HCT116 (cell line): ENCODE data around the gene RADIL. TPM values are rescaled to one million over a fixed set of nuclear protein-coding genes. Genes with fewer than 3 reads are reported as not detected.

ENCODE experiments used
- ATAC-seq: fragments of 200-7000 bp; cut with Tn5 transposase; 2 replicates; pipeline ENCODE4 v1.9.1; 2020; ENCODE audit warnings: mild to moderate bottlenecking, moderate library complexity
- BruUV-seq: library from RNA; stranded (reverse); fragments of 400-500 nt; replicated peaks from 2 replicates; lab custom pipeline; 2021; lab: Mats Ljungman, UMichigan
- CTCF ChIA-PET: fragments of 300-600 bp; sonication (Branson Sonifier 250); formaldehyde crosslinking; loops from one replicate; lab custom pipeline; 2021; ENCODE audit warnings: antibody characterized with exemption; lab: Charles Lee
- POLR2A ChIA-PET: fragments of 300-600, 350-600 bp; sonication (Branson Sonifier 250); formaldehyde crosslinking; loops from one replicate; lab custom pipeline; 2021; ENCODE audit warnings: antibody characterized with exemption; lab: Charles Lee
- RAD21 ChIA-PET, 2 experiments: fragments of 300-600 bp; sonication (Branson Sonifier 250); formaldehyde crosslinking; loops; one replicate each; lab custom pipeline; 2023; ENCODE audit warnings: low total read pairs in 2 of 2; ENCODE audit not compliant: uncharacterized antibody in 2 of 2, unreplicated experiment in 2 of 2, low non-redundant PET in 1 of 2; lab: Charles Lee
- DNase-seq: peaks from one replicate; pipeline ENCODE4 v3.0.0-alpha.2; 2010; ENCODE audit warnings: low read depth, low spot score
- H2AFZ ChIP-seq: fragments of 200-600 bp; shearing (Covaris generic), sonication (generic); 2 replicates; pipeline ENCODE4 v1.6.1; 2017; ENCODE audit warnings: low read depth, mixed run types, mixed read lengths, antibody characterized with exemption, low read length; ENCODE audit not compliant: poor library complexity, severe bottlenecking
- H3K27ac ChIP-seq: 2 replicates; pipeline ENCODE4 v1.5.1; 2012; ENCODE audit warnings: low read depth, low read length
- H3K27me3 ChIP-seq: fragments of 200-600 bp; sonication (generic); 2 replicates; pipeline ENCODE4 v1.6.1; 2016; ENCODE audit warnings: mixed run types, low read length, mixed read lengths; ENCODE audit not compliant: insufficient read depth
- H3K36me3 ChIP-seq, 2 experiments: fragments of 200-500 bp in 1 of 2; fragments of 200-600 bp in 1 of 2; sonication (Bioruptor generic) in 1 of 2; sonication (generic) in 1 of 2; 2 replicates each; pipeline versions ENCODE4 v1.5.1 to v1.6.1; 2014 to 2016; ENCODE audit warnings: low read length in 2 of 2, inconsistent platforms in 1 of 2, mixed read lengths in 1 of 2, mixed run types in 1 of 2; ENCODE audit not compliant: insufficient read depth in 2 of 2, control insufficient read depth in 1 of 2
- H3K4me1 ChIP-seq, 2 experiments: fragments of 200-600 bp in 1 of 2; sonication (generic) in 1 of 2; 2 replicates each; pipeline versions ENCODE4 v1.5.1 to v1.6.1; 2012 to 2017; ENCODE audit warnings: low read length in 2 of 2, inconsistent platforms in 1 of 2, mild to moderate bottlenecking in 1 of 2, mixed read lengths in 1 of 2, mixed run types in 1 of 2, moderate library complexity in 1 of 2; ENCODE audit not compliant: insufficient read depth in 2 of 2, control insufficient read depth in 1 of 2
- H3K4me2 ChIP-seq: fragments of 200-600 bp; sonication (generic); 2 replicates; pipeline ENCODE4 v1.6.1; 2017; ENCODE audit warnings: mixed run types, low read length, mixed read lengths
- H3K4me3 ChIP-seq, 2 experiments: fragments of 200-600 bp in 1 of 2; sonication (generic) in 1 of 2; replicated peaks in 1 of 2; 2 replicates each; pipeline ENCODE4 v1.5.1; 2011 to 2016; ENCODE audit warnings: low read length in 2 of 2, control low read depth in 1 of 2, low read depth in 1 of 2, mild to moderate bottlenecking in 1 of 2, mixed read lengths in 1 of 2, mixed run types in 1 of 2
- H3K79me2 ChIP-seq: fragments of 200-600 bp; sonication (generic); 2 replicates; pipeline ENCODE4 v1.6.1; 2017; ENCODE audit warnings: mild to moderate bottlenecking, mixed run types, low read length, moderate library complexity, mixed read lengths; ENCODE audit not compliant: insufficient read depth
- H3K9ac ChIP-seq: fragments of 200-600 bp; sonication (generic); 2 replicates; pipeline ENCODE4 v1.6.1; 2016; ENCODE audit warnings: low read length, mixed read lengths
- H3K9me2 ChIP-seq: fragments of 200-600 bp; sonication (generic), shearing (Covaris generic); 2 replicates; pipeline ENCODE4 v1.6.1; 2017; ENCODE audit warnings: mixed run types, mild to moderate bottlenecking, moderate library complexity; ENCODE audit not compliant: insufficient read depth
- H3K9me3 ChIP-seq, 2 experiments: fragments of 200-500 bp in 1 of 2; fragments of 200-600 bp in 1 of 2; sonication (Bioruptor generic) in 1 of 2; sonication (generic) in 1 of 2; 2 replicates each; pipeline ENCODE4 v1.6.1; 2014 to 2017; ENCODE audit warnings: low read length in 2 of 2, mixed read lengths in 2 of 2, inconsistent platforms in 1 of 2, low read depth in 1 of 2, mild to moderate bottlenecking in 1 of 2, mixed run types in 1 of 2, moderate library complexity in 1 of 2; ENCODE audit not compliant: control insufficient read depth in 1 of 2, insufficient read depth in 1 of 2
- H4K20me1 ChIP-seq: fragments of 200-600 bp; sonication (generic), shearing (Covaris generic); 2 replicates; pipeline ENCODE4 v1.6.1; 2017; ENCODE audit warnings: mixed run types, mild to moderate bottlenecking, moderate library complexity; ENCODE audit not compliant: insufficient read depth
- CBX3 ChIP-seq: IDR thresholded peaks from 2 replicates; pipeline ENCODE4 v1.6.1; 2012; ENCODE audit warnings: low read depth
- CEBPB ChIP-seq: IDR thresholded peaks from 2 replicates; pipeline ENCODE4 v1.6.1; 2012; ENCODE audit warnings: low read depth
- EZH2phosphoT487 ChIP-seq: fragments of 200-600 bp; IDR thresholded peaks from 2 replicates; pipeline ENCODE4 v1.6.1; 2018; ENCODE audit warnings: antibody characterized with exemption, borderline replicate concordance
- FOSL1 ChIP-seq: IDR thresholded peaks from 2 replicates; pipeline ENCODE4 v1.6.1; 2012; ENCODE audit warnings: low read depth
- SIN3A ChIP-seq: IDR thresholded peaks from 2 replicates; pipeline ENCODE4 v1.6.1; 2012; ENCODE audit warnings: low read depth
- SRF ChIP-seq: IDR thresholded peaks from 2 replicates; pipeline ENCODE4 v1.6.1; 2012; ENCODE audit warnings: low read depth
- TCF7L2 ChIP-seq: IDR thresholded peaks from 2 replicates; pipeline ENCODE4 v1.7.0; 2011; ENCODE audit warnings: borderline replicate concordance, inconsistent platforms; ENCODE audit not compliant: insufficient read depth, insufficient read length; ENCODE audit errors: extremely low read depth
- YY1 ChIP-seq: IDR thresholded peaks from 2 replicates; pipeline ENCODE4 v1.6.1; 2011; ENCODE audit warnings: low read length, low read depth, moderate library complexity, mild to moderate bottlenecking; ENCODE audit not compliant: insufficient replicate concordance; ENCODE audit errors: extremely low read depth
- ZFX ChIP-seq: fragments of 450-650 bp; IDR thresholded peaks from 2 replicates; pipeline ENCODE4 v1.6.1; 2017
- ZNF274 ChIP-seq: fragments of 200-500 bp; sonication (Bioruptor generic); IDR thresholded peaks from 2 replicates; pipeline ENCODE4 v1.6.1; 2014; ENCODE audit warnings: mild to moderate bottlenecking, low read depth, low read length, inconsistent platforms
- intact Hi-C: fragments of 100-400 bp; cut with micrococcal nuclease; formaldehyde crosslinking; loops from 2 replicates; pipeline ENCODE4 v1.10.0; 2022
- total RNA-seq: library from RNA; stranded (reverse); gene quantifications from one replicate; pipeline ENCODE4 v1.2.1, GENCODE V29; 2021; ENCODE audit not compliant: unreplicated experiment
- TF ChIP-seq, protein P1 (sequence below), 3 experiments: fragments of 200-600 bp in 1 of 3; sonication (generic) in 1 of 3; IDR thresholded peaks in 2 of 3; conservative IDR thresholded peaks in 1 of 3; 2 replicates each; pipeline ENCODE4 v1.5.1; 2012 to 2017; ENCODE audit warnings: low read depth in 2 of 3, low read length in 2 of 3, antibody characterized with exemption in 1 of 3, borderline replicate concordance in 1 of 3, control low read depth in 1 of 3, mild to moderate bottlenecking in 1 of 3, mixed read lengths in 1 of 3, mixed run types in 1 of 3, moderate library complexity in 1 of 3; ENCODE audit not compliant: insufficient read depth in 1 of 3
- TF ChIP-seq, protein P2 (sequence below): IDR thresholded peaks from 2 replicates; pipeline ENCODE4 v1.6.1; 2012; ENCODE audit warnings: low read depth

The RADIL gene
- total RNA-seq, 1 experiment from 2014 or later: 5.3 TPM

DNA sequence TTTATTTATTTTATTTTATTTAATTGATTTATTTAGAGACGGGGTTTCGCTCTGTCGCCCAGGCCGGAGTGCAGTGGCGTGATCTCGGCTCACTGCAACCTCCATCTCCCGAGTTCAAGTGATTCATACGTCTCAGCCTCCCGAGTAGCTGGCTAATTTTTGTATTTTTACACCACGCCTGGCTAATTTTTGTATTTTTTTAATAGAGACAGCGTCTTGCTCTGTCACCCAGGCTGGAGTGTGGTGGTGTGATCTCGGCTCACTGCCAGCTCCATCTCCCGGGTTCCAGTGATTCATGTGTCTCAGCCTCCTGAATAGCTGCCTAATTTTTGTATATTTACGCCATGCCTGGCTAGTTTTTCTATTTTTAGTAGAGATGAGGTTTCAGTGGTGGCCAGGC, 73.8 kb downstream of the RADIL start:
- Histone ChIP-seq H3K9ac (no peak overlapping the region), H3K79me2 (no peaks in the 10 kb centered on the region), H3K4me1 (no peaks in the 10 kb centered on the region), H3K9me2 (no peaks in the 10 kb centered on the region), H3K27ac (no peak overlapping the region), H3K36me3 (no peaks in the 10 kb centered on the region), H3K9me3 (no peaks in the 10 kb centered on the region), H3K4me3 (no peak overlapping the region), H2AFZ (no peak overlapping the region), H3K4me2 (no peak overlapping the region), H3K27me3 (no peaks in the 10 kb centered on the region), H4K20me1 (no peaks in the 10 kb centered on the region)
- ATAC-seq (no peak), DNase-seq (no peak)
- BruUV-seq: no TSS peak
- intact Hi-C loops: no loop called here
- ChIA-PET CTCF (no interaction called here), RAD21 (no interaction called here), POLR2A (no interaction called here)
- TF ChIP-seq ZNF274 (no peak), EZH2phosphoT487 (no peak), YY1 (no peak), ZFX (no peak), TCF7L2 (no peak), CBX3 (no peak)
- TF ChIP-seq, protein P1, sequence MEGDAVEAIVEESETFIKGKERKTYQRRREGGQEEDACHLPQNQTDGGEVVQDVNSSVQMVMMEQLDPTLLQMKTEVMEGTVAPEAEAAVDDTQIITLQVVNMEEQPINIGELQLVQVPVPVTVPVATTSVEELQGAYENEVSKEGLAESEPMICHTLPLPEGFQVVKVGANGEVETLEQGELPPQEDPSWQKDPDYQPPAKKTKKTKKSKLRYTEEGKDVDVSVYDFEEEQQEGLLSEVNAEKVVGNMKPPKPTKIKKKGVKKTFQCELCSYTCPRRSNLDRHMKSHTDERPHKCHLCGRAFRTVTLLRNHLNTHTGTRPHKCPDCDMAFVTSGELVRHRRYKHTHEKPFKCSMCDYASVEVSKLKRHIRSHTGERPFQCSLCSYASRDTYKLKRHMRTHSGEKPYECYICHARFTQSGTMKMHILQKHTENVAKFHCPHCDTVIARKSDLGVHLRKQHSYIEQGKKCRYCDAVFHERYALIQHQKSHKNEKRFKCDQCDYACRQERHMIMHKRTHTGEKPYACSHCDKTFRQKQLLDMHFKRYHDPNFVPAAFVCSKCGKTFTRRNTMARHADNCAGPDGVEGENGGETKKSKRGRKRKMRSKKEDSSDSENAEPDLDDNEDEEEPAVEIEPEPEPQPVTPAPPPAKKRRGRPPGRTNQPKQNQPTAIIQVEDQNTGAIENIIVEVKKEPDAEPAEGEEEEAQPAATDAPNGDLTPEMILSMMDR (IDR thresholded peaks at IDR 0.05 in 2 of 3, conservative IDR thresholded peaks at IDR 0.05 in 1 of 3; ENCODE audit: borderline replicate concordance in 1 of 3, insufficient read depth in 1 of 3, low read depth in 2 of 3, low read length in 2 of 3): no peak

DNA sequence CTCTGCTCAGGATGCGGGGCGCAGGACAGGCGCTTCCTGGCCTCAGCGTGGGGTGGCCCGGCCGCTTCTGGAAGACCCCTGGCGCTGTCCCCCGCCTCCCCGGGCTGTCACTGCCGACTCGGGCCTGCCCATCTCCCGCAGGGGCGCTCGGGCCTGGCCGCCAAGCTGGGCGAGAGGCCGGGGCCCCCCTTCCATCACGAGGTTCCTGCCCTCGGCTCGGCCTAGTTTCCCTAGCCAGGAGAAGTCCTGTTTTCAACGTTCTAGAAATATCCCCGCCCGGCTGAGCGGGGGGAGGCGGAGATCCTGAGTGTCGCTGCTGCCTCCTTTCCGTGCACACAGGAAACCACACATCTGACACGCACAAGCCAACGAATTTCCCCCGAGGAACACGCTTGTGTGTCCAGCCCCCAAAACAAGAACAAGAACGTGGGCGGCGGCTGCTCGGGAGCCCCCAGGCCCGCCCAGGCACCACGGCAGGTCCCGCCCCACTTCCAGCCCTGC, 74.4 kb downstream of the RADIL start:
- Histone ChIP-seq H3K4me3 (no peak overlapping the region), H3K27ac (no peak overlapping the region), H4K20me1 (no peaks in the 10 kb centered on the region), H3K9me2 (no peaks in the 10 kb centered on the region), H3K9me3 (no peaks in the 10 kb centered on the region), H3K27me3 (no peaks in the 10 kb centered on the region), H3K36me3 (no peaks in the 10 kb centered on the region), H2AFZ (no peak overlapping the region), H3K79me2 (no peaks in the 10 kb centered on the region), H3K4me1 (no peaks in the 10 kb centered on the region), H3K4me2 (no peak overlapping the region), H3K9ac (no peak overlapping the region)
- ChIA-PET RAD21 (no interaction called here), POLR2A (no interaction called here), CTCF (no interaction called here)
- no peak for DNase-seq
- ATAC-seq: no peak
- intact Hi-C loops: no loop called here
- BruUV-seq: no TSS peak
- TF ChIP-seq ZFX (no peak), CEBPB (no peak), SRF (no peak), CBX3 (no peak), SIN3A (no peak), EZH2phosphoT487 (no peak), FOSL1 (no peak)
- TF ChIP-seq, protein P2, sequence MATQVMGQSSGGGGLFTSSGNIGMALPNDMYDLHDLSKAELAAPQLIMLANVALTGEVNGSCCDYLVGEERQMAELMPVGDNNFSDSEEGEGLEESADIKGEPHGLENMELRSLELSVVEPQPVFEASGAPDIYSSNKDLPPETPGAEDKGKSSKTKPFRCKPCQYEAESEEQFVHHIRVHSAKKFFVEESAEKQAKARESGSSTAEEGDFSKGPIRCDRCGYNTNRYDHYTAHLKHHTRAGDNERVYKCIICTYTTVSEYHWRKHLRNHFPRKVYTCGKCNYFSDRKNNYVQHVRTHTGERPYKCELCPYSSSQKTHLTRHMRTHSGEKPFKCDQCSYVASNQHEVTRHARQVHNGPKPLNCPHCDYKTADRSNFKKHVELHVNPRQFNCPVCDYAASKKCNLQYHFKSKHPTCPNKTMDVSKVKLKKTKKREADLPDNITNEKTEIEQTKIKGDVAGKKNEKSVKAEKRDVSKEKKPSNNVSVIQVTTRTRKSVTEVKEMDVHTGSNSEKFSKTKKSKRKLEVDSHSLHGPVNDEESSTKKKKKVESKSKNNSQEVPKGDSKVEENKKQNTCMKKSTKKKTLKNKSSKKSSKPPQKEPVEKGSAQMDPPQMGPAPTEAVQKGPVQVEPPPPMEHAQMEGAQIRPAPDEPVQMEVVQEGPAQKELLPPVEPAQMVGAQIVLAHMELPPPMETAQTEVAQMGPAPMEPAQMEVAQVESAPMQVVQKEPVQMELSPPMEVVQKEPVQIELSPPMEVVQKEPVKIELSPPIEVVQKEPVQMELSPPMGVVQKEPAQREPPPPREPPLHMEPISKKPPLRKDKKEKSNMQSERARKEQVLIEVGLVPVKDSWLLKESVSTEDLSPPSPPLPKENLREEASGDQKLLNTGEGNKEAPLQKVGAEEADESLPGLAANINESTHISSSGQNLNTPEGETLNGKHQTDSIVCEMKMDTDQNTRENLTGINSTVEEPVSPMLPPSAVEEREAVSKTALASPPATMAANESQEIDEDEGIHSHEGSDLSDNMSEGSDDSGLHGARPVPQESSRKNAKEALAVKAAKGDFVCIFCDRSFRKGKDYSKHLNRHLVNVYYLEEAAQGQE: no peak
